Stimulated activated CD8-positive, alpha-beta memory T cell treated with anti-CD3 and anti-CD28 coated beads, Interleukin-4, amount 100 ng/mL, for 24 hours (primary cell): ENCODE measurements around the gene DCPS.
A peak's percentile ranks its signal among the peaks of the same experiment; 100 is the strongest.
"Not testable (repeated sequence)": the region's sequence is repeated elsewhere in the genome, so short reads cannot be mapped to it uniquely, and the experiment has no call there.

Experiments used
- DNase-seq: peaks from one replicate; pipeline ENCODE4 v3.0.0-alpha.2; 2020; ENCODE audit warnings: low read depth

The DCPS gene

GRCh38 chr11:126345283-126345682 is 41.4 kb downstream of the DCPS start:
- DNase-seq = no peak

GRCh38 chr11:126345759-126346585 is 42.1 kb downstream of the DCPS start:
- DNase-seq = no peak

GRCh38 chr11:126346586-126346940 is 42.7 kb downstream of the DCPS start:
- no peak for DNase-seq

GRCh38 chr11:126346946-126347345 is 43.1 kb downstream of the DCPS start:
- DNase-seq = not testable (repeated sequence)

GRCh38 chr11:126347751-126348668 is 44.1 kb downstream of the DCPS start:
- DNase-seq = no peak

- no peak for DNase-seq
Measured at GRCh38 chr11:126348806-126349582, 45.1 kb downstream of the DCPS start.

- DNase-seq = no peak
Measured at GRCh38 chr11:126350836-126351235, 47.0 kb downstream of the DCPS start.

GRCh38 chr11:126352163-126352562 is 48.3 kb downstream of the DCPS start:
- no peak for DNase-seq

GRCh38 chr11:126352934-126353801 is 49.3 kb downstream of the DCPS start:
- no peak for DNase-seq

- no peak for DNase-seq
Measured at GRCh38 chr11:126354631-126355323, 50.9 kb downstream of the DCPS start.

GRCh38 chr11:126355324-126355925 is 51.6 kb downstream of the DCPS start, which contains the start of gene ST3GAL4:
Gene ST3GAL4, plus strand, starts transcription at chr11:126355686. Its CDS starts 50,470 bp downstream, at chr11:126406156.
- peak; percentile 68 for DNase-seq

- no peak for DNase-seq
Measured at GRCh38 chr11:126355926-126356897, 52.4 kb downstream of the DCPS start.

GRCh38 chr11:126357055-126357962 is 53.4 kb downstream of the DCPS start:
- no peak for DNase-seq

GRCh38 chr11:126357969-126358762 is 54.3 kb downstream of the DCPS start:
- no peak for DNase-seq

- DNase-seq = no peak
Measured at GRCh38 chr11:126358763-126359160, 54.9 kb downstream of the DCPS start.

- DNase-seq = no peak
Measured at GRCh38 chr11:126359431-126360048, 55.7 kb downstream of the DCPS start.
